Fibroblast of lung (primary cell): Measurements from ENCODE around the gene BCAS1.

Experiments used
- EZH2 ChIP-seq: IDR thresholded peaks from 2 replicates; pipeline ENCODE4 v1.5.1; 2012; ENCODE audit warnings: low read length, control low read depth, mild to moderate bottlenecking; ENCODE audit errors: missing control alignments
- TF ChIP-seq, protein P1 (sequence below), 2 donors: IDR thresholded peaks in 1 of 2; conservative IDR thresholded peaks in 1 of 2; 1 replicate in 1 of 2; 2 replicates in 1 of 2; pipeline ENCODE4 v1.5.1; 2011 to 2012; ENCODE audit warnings: low read length in 2 of 2, control low read depth in 1 of 2, inconsistent platforms in 1 of 2, low read depth in 1 of 2, mild to moderate bottlenecking in 1 of 2

DNA sequence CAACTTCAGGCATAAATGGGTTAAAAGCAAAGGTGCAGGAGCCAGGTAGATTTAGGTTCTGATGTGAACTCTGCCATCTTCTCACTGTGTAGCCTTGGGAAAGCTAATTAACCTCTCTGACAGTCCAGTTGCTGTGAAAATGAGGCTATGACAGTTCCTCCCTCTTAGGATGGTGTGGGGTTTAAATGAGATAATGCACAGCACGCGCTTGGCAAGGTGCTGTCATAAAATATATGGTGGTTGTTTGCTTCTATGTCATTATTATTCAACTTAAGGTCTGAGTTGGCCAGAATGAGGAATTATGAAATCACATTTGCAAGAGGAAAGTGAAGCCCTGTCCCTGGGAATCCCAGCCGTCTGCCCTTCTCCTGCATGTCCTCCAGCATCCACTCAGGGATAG lies 15.5 kb upstream of the BCAS1 start:
- TF ChIP-seq, protein P1, sequence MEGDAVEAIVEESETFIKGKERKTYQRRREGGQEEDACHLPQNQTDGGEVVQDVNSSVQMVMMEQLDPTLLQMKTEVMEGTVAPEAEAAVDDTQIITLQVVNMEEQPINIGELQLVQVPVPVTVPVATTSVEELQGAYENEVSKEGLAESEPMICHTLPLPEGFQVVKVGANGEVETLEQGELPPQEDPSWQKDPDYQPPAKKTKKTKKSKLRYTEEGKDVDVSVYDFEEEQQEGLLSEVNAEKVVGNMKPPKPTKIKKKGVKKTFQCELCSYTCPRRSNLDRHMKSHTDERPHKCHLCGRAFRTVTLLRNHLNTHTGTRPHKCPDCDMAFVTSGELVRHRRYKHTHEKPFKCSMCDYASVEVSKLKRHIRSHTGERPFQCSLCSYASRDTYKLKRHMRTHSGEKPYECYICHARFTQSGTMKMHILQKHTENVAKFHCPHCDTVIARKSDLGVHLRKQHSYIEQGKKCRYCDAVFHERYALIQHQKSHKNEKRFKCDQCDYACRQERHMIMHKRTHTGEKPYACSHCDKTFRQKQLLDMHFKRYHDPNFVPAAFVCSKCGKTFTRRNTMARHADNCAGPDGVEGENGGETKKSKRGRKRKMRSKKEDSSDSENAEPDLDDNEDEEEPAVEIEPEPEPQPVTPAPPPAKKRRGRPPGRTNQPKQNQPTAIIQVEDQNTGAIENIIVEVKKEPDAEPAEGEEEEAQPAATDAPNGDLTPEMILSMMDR (conservative IDR thresholded peaks at IDR 0.05 in 1 of 2, IDR thresholded peaks at IDR 0.05 in 1 of 2; ENCODE audit: low read depth in 1 of 2, low read length in 2 of 2) = no peak
- no peak for TF ChIP-seq EZH2
